Activated T-cell treated with anti-CD3 and anti-CD28 coated beads for 48 hours (primary cell): ENCODE data around the gene SCUBE1.

Source experiments
- DNase-seq: peaks from one replicate; pipeline ENCODE4 v3.0.0-alpha.2; 2020; ENCODE audit warnings: low read depth

The SCUBE1 gene

GRCh38 chr22:43199541-43199940, 143.6 kb downstream of the SCUBE1 start:
- DNase-seq, result no peak

- no peak for DNase-seq
Observed at GRCh38 chr22:43198936-43199335, 144.2 kb downstream of the SCUBE1 start.

GRCh38 chr22:43198126-43198525, 145.0 kb downstream of the SCUBE1 start:
- DNase-seq, result no peak

- DNase-seq, result no peak
Observed at GRCh38 chr22:43197271-43197941, 145.8 kb downstream of the SCUBE1 start.

- no peak for DNase-seq
Observed at GRCh38 chr22:43191831-43192230, 151.3 kb downstream of the SCUBE1 start.

GRCh38 chr22:43188829-43189545, 154.2 kb downstream of the SCUBE1 start:
- DNase-seq, result no peak

GRCh38 chr22:43187171-43188099, 155.7 kb downstream of the SCUBE1 start:
- peak; percentile 98 for DNase-seq

- DNase-seq, result peak; percentile 58
Observed at GRCh38 chr22:43186272-43187170, 156.7 kb downstream of the SCUBE1 start, which contains the start of gene TTLL12. TTLL12 (minus strand) TSS chr22:43187134; CDS start chr22:43187069, 65 bp downstream.

- no peak for DNase-seq
Observed at GRCh38 chr22:43185860-43186261, 157.3 kb downstream of the SCUBE1 start.

- DNase-seq, result no peak
Observed at GRCh38 chr22:43183496-43184277, 159.5 kb downstream of the SCUBE1 start.

- DNase-seq, result no peak
Observed at GRCh38 chr22:43182726-43183125, 160.4 kb downstream of the SCUBE1 start.

GRCh38 chr22:43182118-43182517, 161.1 kb downstream of the SCUBE1 start:
- DNase-seq, result no peak

GRCh38 chr22:43181321-43182076, 161.7 kb downstream of the SCUBE1 start:
- DNase-seq, result no peak

- no peak for DNase-seq
Observed at GRCh38 chr22:43180670-43181069, 162.5 kb downstream of the SCUBE1 start.

- DNase-seq, result no peak
Observed at GRCh38 chr22:43179911-43180195, 163.3 kb downstream of the SCUBE1 start.

- DNase-seq, result no peak
Observed at GRCh38 chr22:43179146-43179910, 163.8 kb downstream of the SCUBE1 start.

GRCh38 chr22:43177479-43177878, 165.7 kb downstream of the SCUBE1 start:
- DNase-seq, result no peak

GRCh38 chr22:43176090-43176489, 167.1 kb downstream of the SCUBE1 start:
- no peak for DNase-seq

GRCh38 chr22:43174941-43175531, 168.1 kb downstream of the SCUBE1 start:
- no peak for DNase-seq
